HK-2 (cell line): Measurements from ENCODE around the gene HS3ST6.
"Not testable (repeated sequence)": the region's sequence is repeated elsewhere in the genome, so short reads cannot be mapped to it uniquely, and the experiment has no call there.

Experiments
- DNase-seq: peaks from one replicate; pipeline ENCODE4 v3.0.0-alpha.2; 2018; ENCODE audit not compliant: unreplicated experiment

HS3ST6 gene

GRCh38 chr16:1877804-1878203 lies 40.4 kb downstream of the HS3ST6 start:
- no peak for DNase-seq

- no peak for DNase-seq
Observed at GRCh38 chr16:1877089-1877488, 41.1 kb downstream of the HS3ST6 start.

GRCh38 chr16:1876468-1876867 lies 41.7 kb downstream of the HS3ST6 start:
- DNase-seq: no peak

GRCh38 chr16:1876066-1876465 lies 42.1 kb downstream of the HS3ST6 start:
- not testable (repeated sequence) for DNase-seq

- no peak for DNase-seq
Observed at GRCh38 chr16:1874854-1875253, 43.4 kb downstream of the HS3ST6 start.

GRCh38 chr16:1871974-1872635 lies 46.1 kb downstream of the HS3ST6 start, which contains the start of gene MEIOB:
Gene MEIOB (minus strand): TSS chr16:1872164. CDS start chr16:1868175, 3,989 bp downstream.
- DNase-seq: peak; percentile 72

GRCh38 chr16:1870365-1871082 lies 47.7 kb downstream of the HS3ST6 start:
- DNase-seq: peak; percentile 8

- DNase-seq: no peak
Observed at GRCh38 chr16:1865902-1866690, 52.1 kb downstream of the HS3ST6 start.

GRCh38 chr16:1863681-1864460 lies 54.3 kb downstream of the HS3ST6 start:
- DNase-seq: no peak

GRCh38 chr16:1862394-1862793 lies 55.8 kb downstream of the HS3ST6 start:
- no peak for DNase-seq

- DNase-seq: no peak
Observed at GRCh38 chr16:1861730-1862129, 56.5 kb downstream of the HS3ST6 start.
